Naive thymus-derived CD8-positive, alpha-beta T cell (primary cell): ENCODE data around the gene OGDH. TPM values are rescaled to one million over a fixed set of nuclear protein-coding genes. Genes with fewer than 3 reads are reported as not detected.

Experiments used
- ATAC-seq, 2 donors: fragments of 150-1000 bp; cut with Tn5 transposase in 1 of 2; sonication (Bioruptor Pico), chemical (Tn5 transposase) in 1 of 2; 1 replicate in 1 of 2; 2 replicates in 1 of 2; pipeline ENCODE4 v1.10.0; 2021; ENCODE audit warnings: mild to moderate bottlenecking in 2 of 2, moderate library complexity in 2 of 2
- POLR2A ChIA-PET: fragments of 350-600 bp; sonication (Branson Sonifier 250); formaldehyde crosslinking; loops from one replicate; lab custom pipeline; 2021; ENCODE audit warnings: antibody characterized with exemption; lab: Charles Lee
- DNase-seq, 10 donors: peaks; one replicate each; pipeline versions ENCODE4 v3.0.0 to v3.0.0-alpha.2; 2020 to 2022
- H3K27ac Mint-ChIP-seq, 10 donors: one replicate each; pipeline ENCODE4 v1.8.0; 2020 to 2022; ENCODE audit warnings: mild to moderate bottlenecking in 10 of 10, mixed read lengths in 10 of 10, moderate library complexity in 4 of 10, inconsistent platforms in 1 of 10
- H3K27me3 Mint-ChIP-seq, 5 donors: one replicate each; pipeline ENCODE4 v1.8.0; 2021 to 2022; ENCODE audit warnings: mixed read lengths in 5 of 5
- H3K36me3 Mint-ChIP-seq, 3 donors: one replicate each; pipeline ENCODE4 v1.8.0; 2020 to 2022; ENCODE audit warnings: mixed read lengths in 3 of 3, mild to moderate bottlenecking in 2 of 3, inconsistent platforms in 1 of 3
- H3K4me1 Mint-ChIP-seq, 4 donors: one replicate each; pipeline ENCODE4 v1.8.0; 2021 to 2022; ENCODE audit warnings: mixed read lengths in 4 of 4
- H3K4me3 Mint-ChIP-seq, 10 donors: one replicate each; pipeline ENCODE4 v1.8.0; 2020 to 2022; ENCODE audit warnings: mild to moderate bottlenecking in 10 of 10, mixed read lengths in 10 of 10, moderate library complexity in 6 of 10, inconsistent platforms in 1 of 10
- H3K9me3 Mint-ChIP-seq, 9 donors: one replicate each; pipeline ENCODE4 v1.8.0; 2020 to 2022; ENCODE audit warnings: mixed read lengths in 9 of 9, mild to moderate bottlenecking in 3 of 9, inconsistent platforms in 1 of 9, moderate library complexity in 1 of 9
- polyA plus RNA-seq, 3 donors: library from polyadenylated mRNA; unstranded; fragments of 300-500 nt; fragmentation: Illumina TruSeq; gene quantifications; one replicate each; pipeline ENCODE4 v1.2.3, GENCODE V29; 2021
- total RNA-seq, 8 experiments: library from RNA in 2 of 8; stranded (reverse) in 2 of 8; gene quantifications; one replicate each; pipeline ENCODE4 v1.2.3 and lab custom pipeline; 2021 to 2026

The OGDH gene
- total and polyA plus RNA-seq, 5 experiments from 2014 or later = 23.9 to 67.5 (median 30.6) TPM

DNA sequence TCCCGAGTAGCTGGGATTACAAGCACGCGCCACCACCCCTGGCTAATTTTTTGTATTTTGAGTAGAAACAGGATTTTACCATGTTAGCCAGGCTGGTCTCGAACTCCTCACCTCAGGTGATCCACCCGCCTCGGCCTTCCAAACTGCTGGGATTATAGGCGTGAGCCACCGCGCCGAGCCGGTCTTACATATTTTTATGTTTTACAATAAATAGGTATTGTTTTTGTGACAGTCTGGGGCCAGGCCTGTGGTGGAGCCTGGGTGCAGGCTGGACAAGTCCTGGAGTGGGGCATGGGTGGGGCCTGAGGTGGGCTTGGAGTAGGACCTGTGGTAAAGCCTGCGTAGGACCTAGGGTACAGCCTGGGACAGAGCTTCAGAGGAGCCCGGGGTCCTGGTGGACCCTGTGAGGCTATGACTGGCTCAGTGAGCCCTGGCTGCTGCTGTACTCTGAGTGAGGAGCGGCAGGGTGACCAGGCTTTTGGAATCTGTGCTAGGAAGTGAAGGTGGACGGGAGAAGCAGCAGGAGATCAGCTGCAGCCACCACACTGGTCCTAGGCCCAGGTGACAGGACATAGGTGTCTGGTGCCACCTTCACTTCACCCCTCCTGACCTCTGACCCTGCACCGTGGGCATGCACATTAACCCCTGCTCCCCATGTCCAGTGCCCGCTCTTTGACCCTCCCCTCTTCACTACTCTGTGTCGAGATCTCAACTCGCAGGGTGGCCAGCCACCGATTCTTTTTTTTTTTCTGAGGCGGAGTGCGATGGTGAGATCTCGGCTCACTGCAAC, 132.6 kb downstream of the OGDH start:
- Mint-ChIP-seq H3K27me3 (no peaks in the 10 kb centered on the region), H3K27ac (no peak overlapping the region), H3K4me1 (peaks cover 3 to 16% (median 8%) of the 10 kb centered on the region in 4 donors), H3K4me3 (no peak overlapping the region), H3K9me3 (no peaks in the 10 kb centered on the region), H3K36me3 (no peaks in the 10 kb centered on the region)
- DNase-seq = no peak
- ATAC-seq = no peak
- POLR2A ChIA-PET = interaction anchor here (0.6 to 0.7 kb wide), 2 partner anchors 46 to 109 kb away, joined by 3 read pairs; partner anchors contain the start of gene H2AZ2

DNA sequence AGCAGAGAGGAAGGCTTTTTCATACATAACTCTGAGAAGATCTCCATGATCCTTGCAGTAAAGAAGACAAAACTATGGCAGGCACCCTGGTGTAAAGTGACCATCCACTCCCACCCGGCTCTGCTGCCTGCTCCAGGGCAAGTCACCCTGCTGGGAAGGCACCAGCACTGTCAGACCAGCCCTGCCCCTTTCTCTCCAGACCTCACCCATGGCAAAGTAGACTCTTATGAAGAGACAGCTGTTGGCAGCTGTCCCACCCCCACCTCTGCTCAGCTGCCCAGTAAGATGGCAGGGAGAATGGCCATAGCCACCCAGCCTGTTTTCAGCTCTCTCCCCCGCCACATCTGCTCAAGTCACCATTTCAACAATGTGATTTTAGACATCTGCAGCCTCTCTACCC, 133.6 kb downstream of the OGDH start:
- H3K36me3 Mint-ChIP-seq = no peaks in the 10 kb centered on the region
- no peaks in the 10 kb centered on the region for H3K9me3 Mint-ChIP-seq
- ATAC-seq (no peak), DNase-seq (no peak)
- POLR2A ChIA-PET = interaction anchor here (0.7 kb wide), 1 partner anchor 47 kb away, joined by 3 read pairs; no protein-coding TSS in a partner anchor
- H3K27ac Mint-ChIP-seq = no peak overlapping the region
- peaks cover 3 to 13% (median 8%) of the 10 kb centered on the region in 4 donors for H3K4me1 Mint-ChIP-seq
- H3K27me3 Mint-ChIP-seq = no peaks in the 10 kb centered on the region
- H3K4me3 Mint-ChIP-seq = no peak overlapping the region

DNA sequence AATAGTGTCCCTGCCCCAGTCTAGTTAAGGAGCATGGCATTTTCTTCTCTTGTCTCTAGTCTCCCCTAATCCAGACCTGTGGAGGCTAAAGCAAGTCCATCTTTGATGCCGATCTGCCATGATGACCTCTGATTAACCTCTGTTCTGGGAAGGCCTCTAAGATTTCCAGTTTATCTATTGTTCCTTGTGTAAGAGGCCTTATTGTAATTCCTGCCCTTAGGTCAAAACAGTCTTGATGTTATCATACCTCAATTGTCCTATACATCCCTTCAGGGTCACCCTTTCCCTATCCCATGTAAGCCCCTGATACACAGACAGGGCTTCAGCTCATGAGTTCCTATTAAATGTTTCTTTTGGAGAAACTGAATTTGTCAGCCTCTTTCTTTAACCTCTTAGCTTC, 137.3 kb downstream of the OGDH start:
- POLR2A ChIA-PET = no interaction called here

DNA sequence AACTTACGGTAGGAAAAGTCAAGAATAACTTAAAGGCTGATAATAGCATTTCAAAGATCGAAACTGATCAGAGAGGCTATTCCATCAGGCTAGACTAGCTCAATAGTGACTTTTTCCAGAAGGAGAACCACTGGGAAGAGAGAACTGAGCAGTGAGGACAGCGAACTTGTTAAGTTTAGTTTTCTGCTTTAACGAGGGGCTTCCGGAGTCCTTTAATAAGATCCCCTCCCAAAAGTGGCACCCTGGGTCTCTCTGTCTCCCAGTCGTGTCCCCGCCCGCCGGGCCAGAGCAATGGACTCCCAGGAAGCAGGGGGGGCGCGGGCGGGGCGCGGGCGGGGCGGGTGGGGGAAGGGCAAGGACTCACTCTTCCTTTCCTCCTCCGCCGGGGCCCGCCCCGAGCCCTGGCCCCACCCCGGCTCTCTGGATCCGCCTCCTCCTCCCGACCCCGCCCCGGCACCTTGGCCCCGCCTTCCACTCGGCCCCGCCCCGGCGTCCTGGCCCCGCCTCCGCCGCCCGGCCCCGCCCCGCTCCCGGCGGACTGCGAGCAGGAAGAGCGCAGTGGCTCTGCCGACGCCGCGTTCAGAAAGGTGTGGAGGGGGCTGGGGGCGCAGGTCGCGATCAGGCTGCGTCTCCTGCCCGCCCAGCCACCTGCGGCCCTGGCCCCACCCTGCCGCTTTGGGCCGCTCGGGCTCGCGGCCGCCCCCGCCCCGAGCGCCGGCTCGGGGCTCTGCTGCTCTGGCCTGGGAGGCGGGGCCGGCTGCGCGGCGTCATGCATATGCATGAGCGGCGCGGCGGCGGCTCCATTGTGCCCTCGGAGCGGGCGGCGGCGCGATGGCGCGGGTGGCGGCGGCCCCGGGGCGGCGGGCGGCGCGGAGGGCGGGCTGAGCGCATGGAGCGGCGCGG, 141.9 kb downstream of the OGDH start, which contains the start of gene ZMIZ2:
Gene ZMIZ2, plus strand, starts transcription at position 803 of the 903 bp plus-strand sequence. CDS start 7,403 bp downstream, outside the sequence.
- peak; percentile 82 to 85 for ATAC-seq
- Mint-ChIP-seq H3K27ac (peak within 1 kb of the TSS; percentile 85 to 97 (median 90)), H3K36me3 (peaks cover 0 to 5% (median 0%) of the 10 kb centered on the region in 3 donors), H3K9me3 (no peaks in the 10 kb centered on the region), H3K4me1 (peaks cover 29 to 45% (median 40%) of the 10 kb centered on the region in 4 donors), H3K27me3 (no peaks in the 10 kb centered on the region), H3K4me3 (peak within 1 kb of the TSS; percentile 80 to 95 (median 87))
- DNase-seq = peak; percentile 81 to 99 (median 93)
- POLR2A ChIA-PET = interaction anchor here (0.7 to 3.8 kb wide), 8 partner anchors 9 to 175 kb away, joined by 3 to 28 read pairs (median 6); partner anchors contain the start of genes DDX56, OGDH and PPIA

More for the DNA sequence above, 137.3 kb downstream of the OGDH start:
- DNase-seq (no peak), ATAC-seq (no peak)
- no peaks in the 10 kb centered on the region for H3K27me3 Mint-ChIP-seq
- H3K4me1 Mint-ChIP-seq = peaks cover 9 to 18% (median 13%) of the 10 kb centered on the region in 4 donors
- H3K27ac Mint-ChIP-seq = peak overlapping the region in 2 of 10 donors; percentile 31 to 48
- H3K36me3 Mint-ChIP-seq = no peaks in the 10 kb centered on the region
- no peak overlapping the region for H3K4me3 Mint-ChIP-seq
- no peaks in the 10 kb centered on the region for H3K9me3 Mint-ChIP-seq

DNA sequence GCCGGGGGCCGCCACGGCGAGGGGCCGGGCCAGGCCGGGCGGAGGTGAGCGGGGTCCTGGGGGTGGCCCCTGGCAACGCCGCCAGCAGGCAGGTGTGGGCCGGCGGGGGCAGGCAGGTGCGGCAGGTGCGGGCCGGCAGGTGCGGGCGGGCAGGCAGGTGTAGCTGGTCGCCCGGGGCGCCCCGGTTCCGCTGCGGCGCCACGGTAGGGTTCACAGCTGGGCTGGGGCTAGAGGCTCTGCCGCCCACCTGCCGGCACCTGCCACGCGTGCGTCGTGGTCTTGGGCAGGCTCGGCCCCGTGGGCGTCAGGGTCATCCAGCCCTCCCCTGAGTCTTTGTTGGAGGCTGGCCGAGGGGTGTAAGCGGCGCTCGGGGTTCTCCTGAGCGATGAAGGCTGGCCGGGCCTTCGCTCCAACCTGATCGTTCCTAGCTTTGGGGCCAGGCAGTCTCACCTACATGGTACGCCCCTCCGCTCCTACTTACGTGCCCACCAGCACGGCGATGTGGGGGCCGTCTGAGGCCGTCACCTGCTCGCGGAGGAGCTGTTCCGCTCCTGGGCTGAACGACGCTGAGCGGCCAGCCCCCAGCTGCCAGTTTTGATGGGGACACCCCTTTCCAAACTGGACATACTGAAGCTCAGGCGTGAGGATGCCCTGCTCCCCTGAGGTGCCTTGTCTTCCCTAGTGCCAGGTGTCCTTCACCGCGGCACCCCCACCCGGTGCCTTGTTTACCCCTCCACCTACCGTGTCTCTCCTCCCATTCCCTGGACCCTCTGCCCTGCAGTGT, 142.7 kb downstream of the OGDH start:
- Mint-ChIP-seq H3K36me3 (peaks cover 0 to 5% (median 0%) of the 10 kb centered on the region in 3 donors), H3K4me1 (peaks cover 26 to 50% (median 40%) of the 10 kb centered on the region in 4 donors), H3K4me3 (peak overlapping the region; percentile 80 to 95 (median 86)), H3K27me3 (no peaks in the 10 kb centered on the region), H3K9me3 (no peaks in the 10 kb centered on the region), H3K27ac (peak overlapping the region; percentile 48 to 94 (median 89))
- POLR2A ChIA-PET = interaction anchor here (0.6 to 3.8 kb wide), 14 partner anchors 8 to 259 kb away, joined by 3 to 28 read pairs (median 4); partner anchors contain the start of genes DDX56, NUDCD3, OGDH and PPIA
- peak; percentile 10 to 27 for ATAC-seq
- peak in 4 of 10 donors; percentile 16 to 37 (median 30) for DNase-seq

DNA sequence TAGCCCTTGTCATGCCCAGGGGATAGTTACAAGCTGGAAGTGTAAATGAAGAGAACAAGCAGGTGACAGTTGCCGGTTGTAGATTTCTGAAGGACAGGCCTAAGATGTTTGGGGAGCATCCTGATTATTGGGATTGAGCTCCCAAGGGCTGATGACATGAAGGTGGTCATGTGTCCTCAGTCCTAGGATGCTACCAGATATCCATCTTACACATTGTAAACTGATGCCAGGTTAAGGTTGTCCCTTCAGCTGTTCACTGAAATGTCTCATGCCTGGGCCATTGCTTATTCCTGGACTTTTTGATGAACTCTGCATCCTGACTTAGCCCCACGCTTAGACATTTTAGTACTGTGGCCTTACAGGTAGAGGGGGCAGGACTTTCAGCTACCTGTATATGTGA, 143.6 kb downstream of the OGDH start:
- H3K36me3 Mint-ChIP-seq = peaks cover 0 to 5% (median 0%) of the 10 kb centered on the region in 3 donors
- H3K27ac Mint-ChIP-seq = peak overlapping the region; percentile 73 to 94 (median 86)
- DNase-seq = no peak
- POLR2A ChIA-PET = interaction anchor here (0.6 to 3.8 kb wide), 12 partner anchors 19 to 259 kb away, joined by 3 to 28 read pairs (median 4); partner anchors contain the start of genes DDX56, NUDCD3, OGDH and PPIA
- H3K27me3 Mint-ChIP-seq = no peaks in the 10 kb centered on the region
- peak overlapping the region; percentile 80 to 95 (median 86) for H3K4me3 Mint-ChIP-seq
- no peak for ATAC-seq
- H3K4me1 Mint-ChIP-seq = peaks cover 29 to 56% (median 42%) of the 10 kb centered on the region in 4 donors
- no peaks in the 10 kb centered on the region for H3K9me3 Mint-ChIP-seq

DNA sequence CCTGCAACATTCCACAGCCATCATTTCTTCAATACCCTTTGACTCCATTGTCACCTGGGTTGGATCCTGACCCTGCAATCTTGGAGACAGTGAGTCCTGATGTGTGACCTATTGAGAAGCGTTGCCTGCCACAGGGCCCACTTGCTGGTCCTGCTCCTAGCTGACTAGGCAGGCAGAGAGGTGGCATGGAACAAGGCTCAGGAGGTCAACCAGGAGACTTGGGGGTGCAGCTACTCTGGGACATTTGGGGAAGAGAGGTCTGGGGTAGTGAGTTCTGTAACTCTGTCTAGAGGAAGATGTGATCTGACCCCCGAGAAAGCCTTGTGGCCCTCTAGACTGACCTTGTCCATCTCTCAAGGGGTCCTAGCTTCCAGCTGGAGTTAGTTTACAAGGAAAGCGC, 144.0 kb downstream of the OGDH start:
- POLR2A ChIA-PET = interaction anchor here (1.3 to 3.8 kb wide), 5 partner anchors 18 to 178 kb away, joined by 3 to 28 read pairs (median 6); partner anchors contain the start of genes OGDH and PPIA
- no peaks in the 10 kb centered on the region for H3K27me3 Mint-ChIP-seq
- ATAC-seq = no peak

DNA sequence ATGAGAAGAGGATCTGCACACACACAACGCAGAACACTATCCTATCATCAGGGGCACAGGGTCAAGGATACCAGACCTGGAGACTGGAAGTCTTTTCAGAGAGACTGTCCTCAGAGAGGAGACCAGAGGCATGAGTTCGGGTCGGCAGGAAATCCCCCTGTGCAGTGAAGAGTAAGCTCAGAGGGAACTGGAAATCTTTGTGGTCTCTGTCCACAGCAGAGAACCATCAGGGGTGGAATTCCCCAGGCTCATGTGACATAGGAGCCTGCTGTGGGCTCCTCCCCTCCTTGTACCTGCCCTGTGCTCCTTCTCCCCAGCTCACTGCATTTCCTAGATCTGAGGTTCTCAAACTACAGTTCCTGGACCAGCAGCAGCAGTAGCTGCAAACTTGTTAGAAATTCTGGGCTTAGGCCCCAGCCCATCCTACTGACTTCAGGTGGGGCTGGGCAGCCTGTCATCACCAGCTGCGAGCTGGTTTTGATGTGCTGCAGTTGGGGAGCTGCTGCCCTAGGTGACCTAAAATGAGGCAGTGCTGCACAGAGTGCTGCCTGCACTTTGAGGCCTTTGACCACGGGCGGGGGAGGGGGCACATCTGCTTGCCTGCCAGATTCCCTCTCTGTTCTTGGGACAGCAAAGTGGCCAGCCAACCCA, 144.6 kb downstream of the OGDH start:
- Mint-ChIP-seq H3K4me1 (peaks cover 29 to 59% (median 45%) of the 10 kb centered on the region in 4 donors), H3K4me3 (peak overlapping the region; percentile 80 to 95 (median 86)), H3K9me3 (no peaks in the 10 kb centered on the region), H3K27ac (peak overlapping the region; percentile 53 to 90 (median 84)), H3K27me3 (no peaks in the 10 kb centered on the region), H3K36me3 (peaks cover 0 to 5% (median 0%) of the 10 kb centered on the region in 3 donors)
- POLR2A ChIA-PET = interaction anchor here (1.3 to 3.8 kb wide), 4 partner anchors 17 to 179 kb away, joined by 4 to 28 read pairs (median 12); partner anchors contain the start of genes OGDH and PPIA
- ATAC-seq = peak; percentile 31 to 49
- peak in 7 of 10 donors; percentile 18 to 58 (median 40) for DNase-seq

More for the DNA sequence above, 144.0 kb downstream of the OGDH start:
- Mint-ChIP-seq H3K4me3 (peak overlapping the region; percentile 80 to 95 (median 86)), H3K36me3 (peaks cover 0 to 5% (median 0%) of the 10 kb centered on the region in 3 donors), H3K9me3 (no peaks in the 10 kb centered on the region), H3K4me1 (peaks cover 29 to 58% (median 43%) of the 10 kb centered on the region in 4 donors), H3K27ac (peak overlapping the region; percentile 53 to 94 (median 84))
- DNase-seq = no peak

DNA sequence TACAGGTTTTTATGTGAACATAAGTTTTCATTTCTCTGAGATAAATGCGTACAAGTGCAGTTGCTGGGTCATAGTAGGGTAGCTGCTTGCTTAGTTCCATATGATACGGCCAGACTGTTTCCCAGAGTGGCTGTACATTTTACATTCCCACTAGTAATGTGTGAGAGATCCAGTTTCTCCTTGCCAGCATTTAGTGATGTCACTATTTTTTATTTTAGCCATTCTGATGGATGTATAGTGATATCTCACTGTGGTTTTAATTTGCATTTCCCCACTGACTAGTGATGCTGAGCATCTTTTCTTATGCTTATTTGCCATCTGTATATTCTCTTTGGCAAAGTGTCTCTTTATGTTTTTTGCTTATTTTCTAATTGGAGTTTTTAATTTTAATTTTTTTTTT, 146.4 kb downstream of the OGDH start:
- ATAC-seq (no peak), DNase-seq (no peak)
- POLR2A ChIA-PET = interaction anchor here (0.7 kb wide), 1 partner anchor 147 kb away, joined by 3 read pairs; no protein-coding TSS in a partner anchor
- Mint-ChIP-seq H3K4me3 (no peak overlapping the region), H3K9me3 (no peaks in the 10 kb centered on the region), H3K4me1 (peaks cover 24 to 53% (median 42%) of the 10 kb centered on the region in 4 donors), H3K27me3 (no peaks in the 10 kb centered on the region), H3K27ac (peak overlapping the region in 1 of 10 donors; percentile 58), H3K36me3 (peaks cover 0 to 5% (median 0%) of the 10 kb centered on the region in 3 donors)

DNA sequence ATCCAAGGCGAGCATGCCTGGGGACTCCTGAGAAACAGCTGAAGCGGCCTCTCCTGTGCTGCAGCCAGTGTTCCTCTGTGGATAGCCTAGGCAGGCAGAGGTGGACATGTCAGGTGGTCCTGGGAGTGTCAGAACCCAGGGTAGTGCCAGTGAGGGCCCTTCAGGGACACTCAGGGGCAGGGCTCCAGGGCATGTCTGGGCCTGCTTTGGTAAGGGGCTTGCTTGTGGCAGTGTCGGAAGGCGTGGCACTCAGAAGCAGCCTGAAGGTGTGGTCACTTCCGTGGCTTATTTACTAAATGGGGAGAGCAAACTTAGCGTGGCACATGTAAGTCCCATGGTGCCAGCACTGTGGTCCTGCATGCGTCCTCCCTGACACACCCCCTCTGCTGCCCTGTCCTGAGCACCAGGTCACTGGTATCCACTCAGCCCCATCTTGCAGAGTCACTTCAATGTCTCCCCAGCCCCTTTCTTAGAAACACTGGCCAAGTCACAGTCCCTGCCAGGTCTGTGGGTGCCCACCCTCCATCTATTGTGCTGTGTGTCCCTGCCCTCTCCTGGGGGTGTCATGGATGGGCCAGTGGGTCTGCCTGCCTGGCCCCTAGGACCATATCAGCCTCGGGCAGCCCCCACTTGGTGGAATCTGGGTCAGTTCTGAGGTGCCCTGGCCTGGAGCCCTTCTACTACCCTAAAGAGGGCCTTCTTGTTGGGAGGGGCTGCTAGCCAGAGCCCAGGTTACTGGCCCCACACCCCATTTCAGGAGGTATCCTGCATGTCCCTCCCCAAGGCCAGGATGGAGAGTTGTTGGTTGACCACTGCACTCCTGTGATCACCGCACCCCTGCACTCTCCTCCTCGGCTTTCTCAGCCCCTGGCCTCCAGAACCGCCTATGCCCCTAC, 148.6 kb downstream of the OGDH start:
- Mint-ChIP-seq H3K27me3 (no peaks in the 10 kb centered on the region), H3K9me3 (no peaks in the 10 kb centered on the region), H3K36me3 (peaks cover 0 to 15% (median 0%) of the 10 kb centered on the region in 3 donors), H3K4me3 (no peak overlapping the region), H3K4me1 (peaks cover 21 to 42% (median 32%) of the 10 kb centered on the region in 4 donors), H3K27ac (peak overlapping the region in 3 of 10 donors; percentile 65 to 76 (median 67))
- peak in 1 of 10 donors; percentile 55 for DNase-seq
- POLR2A ChIA-PET = no interaction called here
- no peak for ATAC-seq
